ENCODE results near the gene ASTN2. TPM values are rescaled to one million over a fixed set of nuclear protein-coding genes. Genes with fewer than 3 reads are reported as not detected.

The ASTN2 gene
- total and polyA plus RNA-seq, 2 experiments from 2014 or later = 7.0 to 24.6 TPM

DNA sequence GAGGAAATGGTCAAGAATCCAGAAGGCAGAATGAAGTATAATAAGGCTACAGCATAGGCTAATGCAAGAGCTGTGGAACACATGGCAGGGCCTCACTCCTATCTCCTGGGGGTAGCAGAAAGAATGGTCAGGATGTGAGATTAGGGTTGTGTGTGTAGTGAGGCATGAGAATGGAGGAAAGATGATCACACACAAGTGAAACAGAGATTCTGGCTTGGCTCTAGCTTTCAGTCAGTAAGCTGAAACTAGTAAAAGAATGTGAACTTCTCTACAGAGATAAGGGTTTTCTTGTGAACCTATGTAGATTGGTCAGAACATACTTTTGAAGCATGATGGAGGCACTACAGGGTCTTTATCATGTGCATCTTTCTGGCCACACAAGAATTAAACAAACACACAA, 298.8 kb downstream of the ASTN2 start:
- Mint-ChIP-seq H3K36me3 (ENCODE audit: low read depth) (no peaks in the 10 kb centered on the region), H3K4me1 (peaks cover 4% of the 10 kb centered on the region), H3K27ac (no peak overlapping the region), H3K27me3 (ENCODE audit: insufficient read depth, low read depth, poor library complexity) (no peaks in the 10 kb centered on the region), H3K9me3 (no peaks in the 10 kb centered on the region), H3K4me3 (no peak overlapping the region)
- Histone ChIP-seq H3F3A (replicated peaks; ENCODE audit: low read depth) (no peaks in the 10 kb centered on the region), H3K27me3 (ENCODE audit: insufficient read depth) (no peaks in the 10 kb centered on the region), H3K79me2 (replicated peaks; ENCODE audit: insufficient read depth) (no peaks in the 10 kb centered on the region), H3K27ac (ENCODE audit: low read depth) (no peak overlapping the region), H3K4me2 (no peak overlapping the region), H3K36me3 (ENCODE audit: insufficient read depth) (no peaks in the 10 kb centered on the region), H3K4me3 (no peak overlapping the region), H4K20me1 (replicated peaks; ENCODE audit: insufficient read depth) (no peaks in the 10 kb centered on the region), H3K9me2 (ENCODE audit: insufficient read depth) (peaks cover 10% of the 10 kb centered on the region; the same call in 1 of the 2 replicates), H2AFZ (no peak overlapping the region), H3K4me1 (ENCODE audit: insufficient read depth) (no peaks in the 10 kb centered on the region)
- ATAC-seq = no peak
- TF ChIP-seq, protein P1, sequence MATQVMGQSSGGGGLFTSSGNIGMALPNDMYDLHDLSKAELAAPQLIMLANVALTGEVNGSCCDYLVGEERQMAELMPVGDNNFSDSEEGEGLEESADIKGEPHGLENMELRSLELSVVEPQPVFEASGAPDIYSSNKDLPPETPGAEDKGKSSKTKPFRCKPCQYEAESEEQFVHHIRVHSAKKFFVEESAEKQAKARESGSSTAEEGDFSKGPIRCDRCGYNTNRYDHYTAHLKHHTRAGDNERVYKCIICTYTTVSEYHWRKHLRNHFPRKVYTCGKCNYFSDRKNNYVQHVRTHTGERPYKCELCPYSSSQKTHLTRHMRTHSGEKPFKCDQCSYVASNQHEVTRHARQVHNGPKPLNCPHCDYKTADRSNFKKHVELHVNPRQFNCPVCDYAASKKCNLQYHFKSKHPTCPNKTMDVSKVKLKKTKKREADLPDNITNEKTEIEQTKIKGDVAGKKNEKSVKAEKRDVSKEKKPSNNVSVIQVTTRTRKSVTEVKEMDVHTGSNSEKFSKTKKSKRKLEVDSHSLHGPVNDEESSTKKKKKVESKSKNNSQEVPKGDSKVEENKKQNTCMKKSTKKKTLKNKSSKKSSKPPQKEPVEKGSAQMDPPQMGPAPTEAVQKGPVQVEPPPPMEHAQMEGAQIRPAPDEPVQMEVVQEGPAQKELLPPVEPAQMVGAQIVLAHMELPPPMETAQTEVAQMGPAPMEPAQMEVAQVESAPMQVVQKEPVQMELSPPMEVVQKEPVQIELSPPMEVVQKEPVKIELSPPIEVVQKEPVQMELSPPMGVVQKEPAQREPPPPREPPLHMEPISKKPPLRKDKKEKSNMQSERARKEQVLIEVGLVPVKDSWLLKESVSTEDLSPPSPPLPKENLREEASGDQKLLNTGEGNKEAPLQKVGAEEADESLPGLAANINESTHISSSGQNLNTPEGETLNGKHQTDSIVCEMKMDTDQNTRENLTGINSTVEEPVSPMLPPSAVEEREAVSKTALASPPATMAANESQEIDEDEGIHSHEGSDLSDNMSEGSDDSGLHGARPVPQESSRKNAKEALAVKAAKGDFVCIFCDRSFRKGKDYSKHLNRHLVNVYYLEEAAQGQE (IDR thresholded peaks at IDR 0.05; ENCODE audit: unreplicated experiment) = no peak
- TF ChIP-seq ZNF331 (CRISPR knock-in tag; IDR thresholded peaks at IDR 0.05; ENCODE audit: low read depth) (no peak), POLR2AphosphoS5 (IDR thresholded peaks at IDR 0.05; ENCODE audit: low read depth) (no peak), JUNB (IDR thresholded peaks at IDR 0.05; ENCODE audit: unreplicated experiment) (no peak)
- TF ChIP-seq, protein P2, sequence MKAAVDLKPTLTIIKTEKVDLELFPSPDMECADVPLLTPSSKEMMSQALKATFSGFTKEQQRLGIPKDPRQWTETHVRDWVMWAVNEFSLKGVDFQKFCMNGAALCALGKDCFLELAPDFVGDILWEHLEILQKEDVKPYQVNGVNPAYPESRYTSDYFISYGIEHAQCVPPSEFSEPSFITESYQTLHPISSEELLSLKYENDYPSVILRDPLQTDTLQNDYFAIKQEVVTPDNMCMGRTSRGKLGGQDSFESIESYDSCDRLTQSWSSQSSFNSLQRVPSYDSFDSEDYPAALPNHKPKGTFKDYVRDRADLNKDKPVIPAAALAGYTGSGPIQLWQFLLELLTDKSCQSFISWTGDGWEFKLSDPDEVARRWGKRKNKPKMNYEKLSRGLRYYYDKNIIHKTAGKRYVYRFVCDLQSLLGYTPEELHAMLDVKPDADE (IDR thresholded peaks at IDR 0.05) = no peak
- DNase-seq (ENCODE audit: low spot score) = no peak

DNA sequence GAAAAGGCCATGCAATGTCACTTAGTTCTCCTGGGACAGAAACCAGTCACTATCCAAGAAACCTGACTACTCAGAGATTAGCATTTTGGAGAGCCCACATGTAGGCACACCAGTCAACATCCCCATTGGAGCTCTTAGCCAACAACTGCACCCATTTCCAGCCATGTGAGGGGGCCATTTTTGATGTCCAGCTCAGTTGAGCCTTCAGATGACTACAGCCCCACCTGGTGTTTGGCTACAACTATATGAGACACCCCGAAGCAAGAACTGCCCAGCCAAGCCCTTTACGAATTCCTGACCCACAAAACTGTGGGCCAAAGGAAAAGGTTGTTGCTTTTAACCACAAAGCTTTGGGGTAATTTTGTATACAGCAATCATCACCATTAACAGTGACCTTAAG, 300.1 kb downstream of the ASTN2 start:
- Mint-ChIP-seq H3K36me3 (ENCODE audit: low read depth) (no peaks in the 10 kb centered on the region), H3K9me3 (no peaks in the 10 kb centered on the region), H3K4me3 (no peak overlapping the region), H3K27ac (no peak overlapping the region; the same call in 1 of the 2 replicates), H3K27me3 (ENCODE audit: insufficient read depth, low read depth, poor library complexity) (no peaks in the 10 kb centered on the region), H3K4me1 (peaks cover 4% of the 10 kb centered on the region)
- ATAC-seq (peak; percentile 29; the same call in 1 of the 3 replicates), DNase-seq (ENCODE audit: low spot score) (peak; percentile 30)
- H3K4me3 ChIP-seq = no peak overlapping the region
- H3F3A ChIP-seq (replicated peaks; ENCODE audit: low read depth) = no peaks in the 10 kb centered on the region
- H3K79me2 ChIP-seq (replicated peaks; ENCODE audit: insufficient read depth) = no peaks in the 10 kb centered on the region
- 0 out of 2 replicates have a peak, but pooled peaks cover 6% of the 10 kb centered on the region for H3K9me2 ChIP-seq (ENCODE audit: insufficient read depth)
- no peaks in the 10 kb centered on the region for H4K20me1 ChIP-seq (replicated peaks; ENCODE audit: insufficient read depth)
- no peak overlapping the region for H3K4me2 ChIP-seq
- H3K36me3 ChIP-seq (ENCODE audit: insufficient read depth) = no peaks in the 10 kb centered on the region
- no peak overlapping the region for H3K27ac ChIP-seq (ENCODE audit: low read depth)
- no peaks in the 10 kb centered on the region for H3K27me3 ChIP-seq (ENCODE audit: insufficient read depth)
- no peak overlapping the region for H2AFZ ChIP-seq
- H3K4me1 ChIP-seq (ENCODE audit: insufficient read depth) = no peaks in the 10 kb centered on the region
- TF ChIP-seq, protein P3, sequence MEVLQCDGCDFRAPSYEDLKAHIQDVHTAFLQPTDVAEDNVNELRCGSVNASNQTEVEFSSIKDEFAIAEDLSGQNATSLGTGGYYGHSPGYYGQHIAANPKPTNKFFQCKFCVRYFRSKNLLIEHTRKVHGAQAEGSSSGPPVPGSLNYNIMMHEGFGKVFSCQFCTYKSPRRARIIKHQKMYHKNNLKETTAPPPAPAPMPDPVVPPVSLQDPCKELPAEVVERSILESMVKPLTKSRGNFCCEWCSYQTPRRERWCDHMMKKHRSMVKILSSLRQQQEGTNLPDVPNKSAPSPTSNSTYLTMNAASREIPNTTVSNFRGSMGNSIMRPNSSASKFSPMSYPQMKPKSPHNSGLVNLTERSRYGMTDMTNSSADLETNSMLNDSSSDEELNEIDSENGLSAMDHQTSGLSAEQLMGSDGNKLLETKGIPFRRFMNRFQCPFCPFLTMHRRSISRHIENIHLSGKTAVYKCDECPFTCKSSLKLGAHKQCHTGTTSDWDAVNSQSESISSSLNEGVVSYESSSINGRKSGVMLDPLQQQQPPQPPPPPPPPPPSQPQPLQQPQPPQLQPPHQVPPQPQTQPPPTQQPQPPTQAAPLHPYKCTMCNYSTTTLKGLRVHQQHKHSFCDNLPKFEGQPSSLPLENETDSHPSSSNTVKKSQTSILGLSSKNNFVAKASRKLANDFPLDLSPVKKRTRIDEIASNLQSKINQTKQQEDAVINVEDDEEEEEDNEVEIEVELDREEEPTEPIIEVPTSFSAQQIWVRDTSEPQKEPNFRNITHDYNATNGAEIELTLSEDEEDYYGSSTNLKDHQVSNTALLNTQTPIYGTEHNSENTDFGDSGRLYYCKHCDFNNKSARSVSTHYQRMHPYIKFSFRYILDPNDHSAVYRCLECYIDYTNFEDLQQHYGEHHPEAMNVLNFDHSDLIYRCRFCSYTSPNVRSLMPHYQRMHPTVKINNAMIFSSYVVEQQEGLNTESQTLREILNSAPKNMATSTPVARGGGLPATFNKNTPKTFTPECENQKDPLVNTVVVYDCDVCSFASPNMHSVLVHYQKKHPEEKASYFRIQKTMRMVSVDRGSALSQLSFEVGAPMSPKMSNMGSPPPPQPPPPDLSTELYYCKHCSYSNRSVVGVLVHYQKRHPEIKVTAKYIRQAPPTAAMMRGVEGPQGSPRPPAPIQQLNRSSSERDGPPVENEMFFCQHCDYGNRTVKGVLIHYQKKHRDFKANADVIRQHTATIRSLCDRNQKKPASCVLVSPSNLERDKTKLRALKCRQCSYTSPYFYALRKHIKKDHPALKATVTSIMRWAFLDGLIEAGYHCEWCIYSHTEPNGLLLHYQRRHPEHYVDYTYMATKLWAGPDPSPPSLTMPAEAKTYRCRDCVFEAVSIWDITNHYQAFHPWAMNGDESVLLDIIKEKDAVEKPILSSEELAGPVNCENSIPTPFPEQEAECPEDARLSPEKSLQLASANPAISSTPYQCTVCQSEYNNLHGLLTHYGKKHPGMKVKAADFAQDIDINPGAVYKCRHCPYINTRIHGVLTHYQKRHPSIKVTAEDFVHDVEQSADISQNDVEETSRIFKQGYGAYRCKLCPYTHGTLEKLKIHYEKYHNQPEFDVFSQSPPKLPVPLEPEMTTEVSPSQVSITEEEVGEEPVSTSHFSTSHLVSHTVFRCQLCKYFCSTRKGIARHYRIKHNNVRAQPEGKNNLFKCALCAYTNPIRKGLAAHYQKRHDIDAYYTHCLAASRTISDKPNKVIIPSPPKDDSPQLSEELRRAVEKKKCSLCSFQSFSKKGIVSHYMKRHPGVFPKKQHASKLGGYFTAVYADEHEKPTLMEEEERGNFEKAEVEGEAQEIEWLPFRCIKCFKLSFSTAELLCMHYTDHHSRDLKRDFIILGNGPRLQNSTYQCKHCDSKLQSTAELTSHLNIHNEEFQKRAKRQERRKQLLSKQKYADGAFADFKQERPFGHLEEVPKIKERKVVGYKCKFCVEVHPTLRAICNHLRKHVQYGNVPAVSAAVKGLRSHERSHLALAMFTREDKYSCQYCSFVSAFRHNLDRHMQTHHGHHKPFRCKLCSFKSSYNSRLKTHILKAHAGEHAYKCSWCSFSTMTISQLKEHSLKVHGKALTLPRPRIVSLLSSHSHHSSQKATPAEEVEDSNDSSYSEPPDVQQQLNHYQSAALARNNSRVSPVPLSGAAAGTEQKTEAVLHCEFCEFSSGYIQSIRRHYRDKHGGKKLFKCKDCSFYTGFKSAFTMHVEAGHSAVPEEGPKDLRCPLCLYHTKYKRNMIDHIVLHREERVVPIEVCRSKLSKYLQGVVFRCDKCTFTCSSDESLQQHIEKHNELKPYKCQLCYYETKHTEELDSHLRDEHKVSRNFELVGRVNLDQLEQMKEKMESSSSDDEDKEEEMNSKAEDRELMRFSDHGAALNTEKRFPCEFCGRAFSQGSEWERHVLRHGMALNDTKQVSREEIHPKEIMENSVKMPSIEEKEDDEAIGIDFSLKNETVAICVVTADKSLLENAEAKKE (CRISPR knock-in tag; IDR thresholded peaks at IDR 0.05) = no peak
- TF ChIP-seq CREB1 (CRISPR knock-in tag; IDR thresholded peaks at IDR 0.05; ENCODE audit: low read depth) = no peak
- TF ChIP-seq JUNB (IDR thresholded peaks at IDR 0.05; ENCODE audit: unreplicated experiment) = no peak
- TF ChIP-seq ZNF331 (CRISPR knock-in tag; IDR thresholded peaks at IDR 0.05; ENCODE audit: low read depth) = no peak
- TF ChIP-seq EZH2 (IDR thresholded peaks at IDR 0.05; ENCODE audit: low read depth, unreplicated experiment) = no peak

All from GM23338 (cell line).